Measurements from ENCODE around the gene KATNB1.

Gene KATNB1, protein sequence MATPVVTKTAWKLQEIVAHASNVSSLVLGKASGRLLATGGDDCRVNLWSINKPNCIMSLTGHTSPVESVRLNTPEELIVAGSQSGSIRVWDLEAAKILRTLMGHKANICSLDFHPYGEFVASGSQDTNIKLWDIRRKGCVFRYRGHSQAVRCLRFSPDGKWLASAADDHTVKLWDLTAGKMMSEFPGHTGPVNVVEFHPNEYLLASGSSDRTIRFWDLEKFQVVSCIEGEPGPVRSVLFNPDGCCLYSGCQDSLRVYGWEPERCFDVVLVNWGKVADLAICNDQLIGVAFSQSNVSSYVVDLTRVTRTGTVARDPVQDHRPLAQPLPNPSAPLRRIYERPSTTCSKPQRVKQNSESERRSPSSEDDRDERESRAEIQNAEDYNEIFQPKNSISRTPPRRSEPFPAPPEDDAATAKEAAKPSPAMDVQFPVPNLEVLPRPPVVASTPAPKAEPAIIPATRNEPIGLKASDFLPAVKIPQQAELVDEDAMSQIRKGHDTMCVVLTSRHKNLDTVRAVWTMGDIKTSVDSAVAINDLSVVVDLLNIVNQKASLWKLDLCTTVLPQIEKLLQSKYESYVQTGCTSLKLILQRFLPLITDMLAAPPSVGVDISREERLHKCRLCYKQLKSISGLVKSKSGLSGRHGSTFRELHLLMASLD

DNA sequence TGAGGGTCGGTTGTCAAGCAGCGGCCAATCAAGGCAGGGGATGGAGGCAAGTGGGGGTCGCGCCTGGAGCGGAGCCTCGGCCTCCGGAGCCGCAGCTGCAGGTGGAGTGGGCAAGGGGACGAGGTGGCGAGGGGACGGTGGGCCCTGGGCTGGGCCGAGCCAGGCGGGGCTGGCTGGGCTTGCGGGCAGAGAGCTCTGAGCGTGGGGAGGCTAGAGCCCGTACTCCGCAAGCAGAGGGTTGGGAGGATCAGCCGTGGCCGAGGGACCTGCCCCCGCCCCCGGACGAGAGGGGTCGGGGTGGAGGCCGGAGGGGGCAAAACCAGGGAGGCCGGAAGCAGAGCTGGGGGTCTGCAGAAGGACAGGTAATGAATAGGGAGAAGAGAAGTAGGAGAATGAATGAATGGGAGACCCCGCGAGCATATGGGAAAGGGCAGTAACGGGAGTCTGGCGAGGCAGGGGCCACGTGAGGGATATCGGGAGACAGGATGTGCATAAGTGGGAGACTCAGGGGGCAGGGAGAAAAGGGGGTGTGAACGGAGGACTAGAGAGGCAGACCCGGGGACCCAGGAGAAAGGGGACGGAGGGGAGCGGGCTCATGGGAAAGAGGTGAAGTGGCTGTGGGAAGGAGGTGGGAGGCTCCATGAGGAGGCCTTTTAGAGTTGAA is at the start of gene KATNB1:
KATNB1 (plus strand) TSS at position 16 of the 664 bp plus-strand sequence. CDS start 1,474 bp downstream, outside the sequence.
- DNase-seq = peak; percentile 11

DNA sequence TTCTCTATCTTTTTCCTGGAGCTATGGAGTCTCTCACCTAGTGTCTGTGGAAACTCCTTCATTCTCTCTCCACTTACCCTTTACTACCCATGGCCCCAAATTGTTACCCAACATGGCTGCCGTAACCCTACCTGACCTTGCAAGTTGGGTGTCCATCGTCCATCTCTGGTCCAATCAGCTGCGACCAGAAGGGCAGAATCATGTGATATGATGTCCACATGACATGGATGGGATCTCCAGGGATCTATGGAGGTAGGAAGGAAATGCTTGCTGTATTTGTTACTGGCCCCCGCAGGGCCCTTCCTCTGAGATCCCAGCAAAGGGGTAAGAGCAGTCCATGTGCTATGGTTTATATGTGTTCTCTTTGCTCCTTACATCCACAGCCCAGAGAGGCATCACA is 49.0 kb upstream of the KATNB1 start:
- DNase-seq = no peak

DNA sequence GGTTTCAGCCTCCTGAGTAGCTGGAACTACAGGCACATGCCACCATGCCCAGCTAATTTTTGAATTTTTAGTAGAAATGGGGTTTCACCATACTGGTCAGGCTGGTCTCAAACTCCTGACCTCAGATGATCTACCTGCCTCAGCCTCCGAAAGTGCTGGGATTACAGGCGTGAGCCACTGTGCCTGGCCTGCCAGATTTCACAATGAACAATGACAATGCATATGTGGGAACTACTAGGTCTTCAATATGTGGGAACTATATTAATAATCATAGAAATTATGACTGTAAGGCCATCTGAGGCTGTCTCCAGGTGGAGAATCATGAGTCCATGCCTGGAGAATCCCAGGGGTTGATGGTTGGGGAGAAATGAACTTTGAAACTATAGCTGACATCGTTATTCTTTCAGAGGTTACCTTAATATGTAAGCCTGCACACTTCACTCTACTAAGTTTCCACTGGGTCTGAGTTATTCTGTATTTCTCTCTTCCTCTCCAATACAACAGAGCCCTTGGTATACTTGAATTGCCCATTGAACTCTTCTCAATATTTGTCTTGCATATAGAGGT is 48.1 kb upstream of the KATNB1 start:
- no peak for DNase-seq

DNA sequence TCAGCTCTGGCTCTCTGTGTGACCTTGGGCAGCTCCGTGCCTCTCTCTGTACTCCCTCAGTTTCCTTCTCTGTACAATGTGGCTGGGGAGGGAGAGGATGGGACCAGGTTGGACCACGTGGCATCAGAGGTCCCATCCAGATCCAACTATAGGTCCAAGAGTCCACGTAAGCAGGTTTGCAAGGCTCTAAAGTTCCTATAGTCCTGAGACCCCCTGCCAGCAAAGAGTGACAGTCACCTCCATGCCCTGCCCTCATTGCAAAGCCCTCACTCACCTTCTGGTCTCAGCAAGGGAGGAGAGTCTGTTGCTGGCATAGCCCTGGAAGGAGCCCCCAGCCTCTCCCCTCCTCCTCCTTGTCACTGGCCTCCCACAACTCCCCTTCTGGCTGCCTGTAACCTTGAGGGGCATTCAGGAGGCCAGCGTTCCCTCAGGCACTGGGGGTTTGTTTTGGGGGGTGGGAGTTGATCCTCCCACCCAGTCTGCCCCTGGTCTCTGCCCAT is 47.0 kb upstream of the KATNB1 start:
- DNase-seq = no peak

DNA sequence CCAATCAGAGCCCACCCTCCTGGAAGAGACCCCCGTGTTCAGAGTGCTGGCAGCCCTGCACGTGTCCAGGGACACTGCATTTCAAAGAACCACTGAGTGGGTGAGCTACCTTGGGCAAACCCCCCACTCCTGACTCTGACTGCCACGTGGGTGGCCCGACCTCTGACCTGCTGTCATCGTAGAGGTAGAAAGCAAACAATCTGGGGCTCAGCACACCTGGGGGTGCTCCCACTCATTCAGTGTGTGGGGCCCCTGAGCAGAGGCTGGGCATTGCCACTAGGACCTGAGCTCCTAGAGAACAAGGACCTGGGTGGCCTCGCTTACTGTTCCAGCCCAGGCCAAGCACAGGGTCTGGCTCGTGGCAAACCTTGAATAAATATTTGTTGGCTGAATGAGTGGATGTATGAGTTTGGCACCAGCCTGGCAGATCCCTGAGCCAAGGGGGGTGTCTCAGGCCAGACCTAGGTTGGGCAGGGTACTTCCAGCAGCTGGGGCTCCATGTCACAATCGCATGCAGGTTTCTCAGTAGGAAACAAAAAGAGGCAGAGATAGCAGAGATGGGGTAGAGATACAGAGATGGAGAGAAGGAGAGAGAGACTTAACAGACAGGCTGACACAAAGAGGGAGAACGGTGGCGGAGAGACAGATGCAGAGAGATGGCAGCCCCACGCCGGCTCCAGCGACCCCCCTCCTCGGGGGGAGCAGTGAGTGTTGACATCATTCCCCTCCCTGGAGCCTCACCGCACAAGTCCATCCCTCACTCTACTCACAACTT is 46.4 kb upstream of the KATNB1 start:
- no peak for DNase-seq

DNA sequence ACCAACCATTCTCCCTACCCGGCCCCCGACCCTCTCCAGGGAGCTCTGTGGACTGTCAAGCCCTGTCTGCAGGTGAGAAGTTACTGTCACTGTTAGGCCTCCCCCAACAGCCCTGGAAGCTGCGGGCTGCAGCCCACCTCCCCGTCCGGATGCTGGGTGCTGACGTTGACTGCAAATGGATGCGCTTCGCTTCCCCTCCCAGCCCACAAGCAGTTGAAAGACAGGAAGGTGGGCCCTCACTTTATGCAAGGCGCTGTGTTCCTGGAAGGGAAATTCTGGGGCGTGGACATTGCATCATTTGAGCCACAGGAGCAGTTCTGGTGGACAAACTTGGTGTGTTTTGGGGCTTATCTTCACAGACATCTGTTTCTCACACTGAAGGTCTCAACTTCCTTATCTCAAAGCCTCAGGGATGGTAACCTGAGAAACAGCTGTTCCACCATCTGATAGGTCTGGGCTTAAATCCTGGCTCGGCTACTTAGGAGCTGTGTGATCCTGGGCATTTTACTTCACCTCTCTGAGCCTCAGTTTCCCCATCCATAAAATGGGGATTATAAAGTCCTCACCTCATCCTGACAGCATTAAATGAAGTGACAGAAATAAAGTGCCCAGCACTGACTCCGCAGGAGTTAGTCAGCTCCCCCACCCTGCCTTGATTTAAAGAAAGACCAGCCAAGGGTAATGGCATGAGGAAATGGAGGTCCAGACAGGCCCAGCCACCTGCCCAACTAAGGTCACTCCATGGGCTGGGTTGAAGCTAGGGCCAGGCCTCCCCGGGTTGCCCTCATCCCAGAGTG is 45.6 kb upstream of the KATNB1 start:
- peak; percentile 62 for DNase-seq

DNA sequence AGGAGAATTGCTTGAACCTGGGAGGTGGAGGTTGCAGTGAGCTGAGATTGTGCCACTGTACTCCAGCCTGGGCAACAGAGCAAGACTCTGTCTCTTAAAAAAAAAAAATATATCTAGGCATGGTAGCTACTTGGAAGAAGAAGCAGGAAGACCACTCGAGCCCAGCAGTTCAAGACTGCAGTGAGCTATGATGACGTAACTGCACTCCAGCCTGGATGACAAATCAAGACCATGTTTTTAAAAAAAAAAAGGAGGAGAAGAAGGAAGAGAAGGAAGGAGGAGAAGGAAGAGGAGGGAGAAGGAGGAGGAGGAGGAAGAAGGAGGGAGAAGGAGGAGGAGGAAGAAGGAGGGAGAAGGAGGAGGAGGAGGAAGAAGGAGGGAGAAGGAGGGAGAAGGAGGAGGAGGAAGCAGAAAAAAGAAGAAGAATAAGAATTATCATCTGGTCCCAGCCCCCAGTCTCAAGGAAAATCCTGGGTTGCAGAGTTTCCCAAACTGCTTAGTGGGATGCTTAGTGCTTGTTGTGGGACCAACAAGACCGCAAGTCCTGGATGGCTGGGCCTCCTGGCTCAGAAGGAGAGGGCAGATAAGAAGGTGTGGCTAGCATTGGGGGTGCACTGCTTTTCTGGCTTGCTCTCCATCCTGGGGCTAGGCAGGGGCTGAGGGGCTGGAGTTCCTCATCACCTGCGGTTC is 44.6 kb upstream of the KATNB1 start:
- no peak for DNase-seq

DNA sequence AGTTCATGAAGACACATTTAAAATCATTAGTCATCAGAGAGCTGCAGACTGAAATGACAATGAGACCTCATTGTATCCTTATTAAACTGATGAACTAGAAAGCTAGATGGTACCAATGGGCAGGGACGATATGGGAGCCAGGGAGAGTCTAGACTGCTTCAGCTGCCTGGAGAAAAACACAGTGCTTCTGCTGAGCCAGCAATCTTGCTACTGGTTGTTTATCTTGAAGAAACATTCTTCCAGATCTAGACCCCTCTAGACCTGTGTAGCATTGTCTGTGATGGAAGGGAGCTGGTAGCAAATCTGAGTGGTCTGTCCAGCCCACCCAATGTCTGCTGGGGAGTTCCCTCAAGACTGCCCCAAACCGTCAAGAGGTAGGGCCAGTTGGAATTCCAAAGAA is 42.9 kb upstream of the KATNB1 start:
- no peak for DNase-seq

DNA sequence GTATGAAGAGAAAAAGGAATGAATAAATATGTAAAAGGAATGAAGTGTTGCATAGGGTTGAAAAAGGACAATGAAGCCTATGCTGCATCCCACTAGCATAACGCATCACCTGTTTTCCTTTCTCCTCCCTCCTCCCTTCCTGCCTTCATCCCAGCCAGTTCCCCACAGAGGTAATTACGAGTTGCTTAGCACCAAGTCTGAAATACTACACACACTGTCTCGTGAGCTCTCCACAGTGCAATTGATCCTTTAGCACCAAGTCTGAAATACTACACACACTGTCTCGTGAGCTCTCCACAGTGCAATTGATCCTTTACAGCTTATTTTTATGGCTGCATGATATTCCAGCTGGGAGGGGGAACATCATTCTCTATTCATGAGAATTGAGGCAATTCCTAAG is 42.0 kb upstream of the KATNB1 start:
- no peak for DNase-seq

DNA sequence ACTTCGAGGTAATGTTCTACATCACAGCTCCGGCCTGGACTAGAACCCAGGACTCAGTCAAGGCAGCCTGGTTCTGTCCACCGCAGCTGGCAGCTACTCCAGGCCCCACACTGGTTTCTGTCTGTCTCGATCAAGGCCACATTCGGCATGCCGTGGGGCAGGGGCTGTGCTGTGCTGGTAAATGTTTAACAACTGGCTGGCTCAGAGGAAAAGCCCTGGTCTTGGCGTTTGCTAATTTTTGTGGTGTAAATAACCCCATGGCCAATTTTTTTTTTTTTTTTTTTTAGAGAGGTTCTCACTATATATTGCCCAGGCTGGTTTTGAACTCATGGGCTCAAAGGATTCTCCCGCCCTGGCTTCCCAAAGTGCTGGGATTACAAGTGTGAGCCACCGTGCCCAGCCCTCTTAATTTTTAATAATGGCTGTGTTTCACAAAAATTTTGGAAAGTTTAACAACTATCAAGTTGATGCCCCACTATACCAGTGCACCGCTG is 41.3 kb upstream of the KATNB1 start:
- DNase-seq = no peak

DNA sequence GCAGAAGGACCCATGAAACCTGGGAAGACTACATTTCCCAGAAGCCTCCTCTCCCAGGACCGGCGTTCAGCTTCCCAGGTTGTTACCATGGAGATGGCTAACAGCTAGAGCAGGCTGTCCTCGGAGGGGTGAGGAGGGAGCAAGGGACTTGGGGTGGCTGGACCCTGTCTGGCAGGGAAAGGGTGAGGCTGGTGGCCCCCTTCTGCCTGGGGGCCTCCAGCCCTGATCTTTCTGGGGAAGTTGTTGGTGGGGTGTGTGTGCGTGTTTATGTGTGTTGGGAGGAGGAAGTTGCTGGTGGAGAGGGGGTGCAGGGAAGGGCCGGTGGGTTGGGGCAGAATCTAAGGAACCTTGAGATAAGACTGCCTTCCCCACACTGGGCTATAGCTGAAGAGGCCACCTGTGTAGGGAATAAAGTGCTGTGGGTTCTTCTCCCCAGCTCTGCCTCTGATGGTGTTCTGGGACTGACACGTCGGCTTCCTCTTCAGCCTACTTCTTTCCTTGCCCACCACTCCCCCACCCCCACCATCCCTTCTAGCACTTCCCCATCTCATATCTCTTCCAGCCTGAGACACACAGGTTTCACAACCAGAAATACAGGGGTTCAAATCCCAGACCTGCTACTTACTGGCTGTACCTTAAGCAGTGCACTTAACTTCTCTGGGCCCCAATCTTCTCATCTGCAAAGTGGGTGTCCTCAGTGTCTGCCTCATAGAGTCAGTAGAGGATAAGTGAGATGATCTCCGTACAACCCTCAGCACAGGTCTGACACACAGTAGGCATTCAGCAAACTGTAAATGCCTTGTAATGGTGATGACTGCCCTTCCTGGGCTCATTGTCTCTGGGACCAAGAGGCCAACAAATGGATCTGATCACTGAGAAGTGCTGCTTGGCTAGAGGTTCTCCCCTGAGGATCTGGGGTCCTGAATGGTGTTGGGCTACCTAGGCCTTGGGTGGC is 40.6 kb upstream of the KATNB1 start, which contains the start of gene DRC7:
DRC7 (plus strand) TSS at position 82 of the 955 bp plus-strand sequence. CDS start 3,144 bp downstream, outside the sequence.
- DNase-seq = peak; percentile 57

DNA sequence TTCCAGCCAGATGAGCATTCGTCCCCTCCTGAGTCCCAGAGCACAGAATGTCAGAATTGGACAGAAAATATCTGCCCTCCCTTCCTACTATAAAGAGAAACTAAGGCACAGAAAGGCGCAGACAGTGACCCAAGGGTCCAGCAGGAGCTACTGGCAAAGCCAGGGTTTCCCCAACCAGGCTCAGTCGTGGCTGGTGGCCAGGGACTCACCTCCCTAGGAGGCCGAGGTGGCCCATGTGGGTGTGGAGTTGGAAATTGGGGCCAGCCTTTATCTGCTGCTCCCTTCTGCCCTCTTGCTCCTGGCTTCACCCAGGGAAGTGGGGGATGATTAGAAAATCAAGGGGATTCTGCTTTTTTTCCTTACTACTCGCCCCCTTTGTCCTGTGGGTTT is 39.9 kb upstream of the KATNB1 start:
- DNase-seq = no peak

DNA sequence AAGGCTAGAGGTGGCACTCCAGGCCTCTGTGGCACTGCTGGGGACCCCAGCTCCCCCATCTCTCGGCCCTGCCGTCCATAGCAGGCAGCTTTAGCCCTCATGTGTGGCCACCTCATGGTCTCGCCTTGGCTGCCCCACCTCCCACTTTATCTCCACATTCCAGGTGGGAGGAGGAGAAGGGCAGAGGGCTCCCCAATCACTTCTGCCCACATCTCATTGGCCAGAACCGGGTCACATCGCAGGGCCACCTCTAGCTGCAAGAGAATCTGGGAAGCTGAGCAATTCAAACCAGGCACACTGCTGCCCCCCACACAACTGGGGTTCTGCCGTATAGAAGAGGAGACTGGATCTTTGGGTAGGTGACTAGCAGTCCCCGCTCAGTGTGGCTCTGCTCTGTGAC is 39.3 kb upstream of the KATNB1 start:
- DNase-seq = no peak

DNA sequence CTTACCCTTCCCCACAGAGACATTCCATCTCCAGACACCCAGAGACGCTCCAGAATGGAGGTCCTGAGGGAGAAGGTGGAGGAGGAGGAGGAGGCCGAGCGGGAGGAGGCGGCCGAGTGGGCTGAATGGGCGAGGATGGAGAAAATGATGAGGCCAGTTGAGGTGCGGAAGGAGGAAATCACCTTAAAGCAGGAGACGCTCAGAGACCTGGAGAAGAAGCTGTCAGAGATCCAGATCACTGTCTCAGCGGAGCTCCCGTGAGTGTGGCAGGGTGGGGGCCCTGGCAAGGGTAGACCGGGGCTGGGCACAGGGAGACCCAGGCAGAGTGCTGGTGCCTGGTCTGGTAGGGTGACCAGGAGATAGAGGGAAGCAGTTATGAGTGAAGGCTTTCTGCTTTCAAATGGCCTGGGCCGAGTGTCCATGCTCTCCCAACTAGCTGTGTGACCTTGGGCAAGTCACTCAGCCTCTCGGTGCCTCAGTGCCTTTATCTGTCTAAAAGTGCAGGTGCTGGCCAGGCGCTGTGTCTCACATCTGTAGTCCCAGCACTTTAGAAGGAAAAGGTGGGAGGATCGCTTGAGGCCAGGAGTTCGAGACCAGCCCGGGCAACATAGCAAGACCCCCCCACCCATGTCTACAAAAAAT is 37.6 kb upstream of the KATNB1 start:
- no peak for DNase-seq

DNA sequence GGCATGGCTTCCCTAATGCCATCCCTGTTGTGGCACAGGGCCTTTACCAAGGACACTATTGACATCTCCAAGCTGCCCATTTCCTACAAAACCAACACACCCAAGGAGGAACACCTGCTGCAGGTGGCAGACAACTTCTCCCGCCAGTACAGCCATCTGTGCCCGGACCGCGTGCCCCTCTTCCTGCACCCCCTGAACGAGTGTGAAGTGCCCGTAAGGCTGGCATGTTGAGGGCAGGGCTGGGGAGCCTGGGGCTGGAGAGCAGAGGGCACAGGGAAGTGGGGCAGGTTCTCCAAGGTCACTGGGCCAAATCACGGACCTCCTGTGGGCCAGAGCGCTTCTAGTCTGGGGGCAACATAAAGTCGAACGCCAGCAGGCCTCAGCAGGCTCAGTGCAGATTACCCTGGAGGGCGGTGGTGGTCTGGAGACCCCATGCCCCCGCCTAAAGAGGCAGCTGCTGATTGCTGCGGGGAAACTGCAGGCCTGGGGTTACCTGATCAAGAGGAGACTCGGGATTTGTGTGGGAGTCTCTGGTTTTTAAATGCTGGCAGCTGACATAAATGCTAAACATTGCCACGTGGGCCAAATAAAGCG is 36.7 kb upstream of the KATNB1 start:
- no peak for DNase-seq

DNA sequence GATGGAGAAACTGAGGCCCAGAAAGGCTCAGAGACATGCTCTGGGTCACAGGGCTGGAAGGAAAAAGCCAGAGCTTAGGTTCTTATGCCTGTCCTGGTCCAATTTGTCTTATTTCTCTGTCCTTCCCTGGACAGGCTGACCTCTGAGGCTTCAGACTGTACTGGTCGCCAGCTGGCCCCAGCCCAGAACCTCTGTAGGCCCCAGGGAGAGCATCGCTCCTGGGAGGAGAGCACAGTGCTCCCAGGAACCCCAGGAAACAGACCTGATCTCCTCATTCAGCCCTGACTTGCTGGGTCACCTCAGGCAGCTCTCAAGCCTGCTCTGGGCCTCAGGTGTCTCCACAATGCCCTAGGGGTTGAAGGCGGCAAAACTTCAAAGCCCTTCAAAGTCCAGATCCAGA is 36.1 kb upstream of the KATNB1 start:
- DNase-seq = no peak

DNA sequence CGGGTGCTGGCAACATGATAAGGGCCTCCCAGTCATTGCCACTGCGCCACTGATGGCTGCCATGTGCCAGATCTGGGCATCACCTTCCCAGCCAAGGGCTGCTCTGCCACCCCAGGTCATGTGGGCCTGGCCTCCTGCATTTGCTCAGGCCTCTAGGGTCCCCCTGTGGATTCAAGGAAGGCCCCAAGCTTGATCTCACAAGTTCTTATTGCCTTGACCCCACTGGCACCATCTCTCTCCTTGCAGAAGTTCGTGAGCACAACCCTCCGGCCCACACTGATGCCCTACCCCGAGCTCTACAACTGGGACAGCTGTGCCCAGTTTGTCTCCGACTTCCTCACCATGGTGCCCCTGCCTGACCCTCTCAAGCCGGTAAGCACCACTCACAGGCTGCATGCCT is 35.7 kb upstream of the KATNB1 start:
- no peak for DNase-seq

DNA sequence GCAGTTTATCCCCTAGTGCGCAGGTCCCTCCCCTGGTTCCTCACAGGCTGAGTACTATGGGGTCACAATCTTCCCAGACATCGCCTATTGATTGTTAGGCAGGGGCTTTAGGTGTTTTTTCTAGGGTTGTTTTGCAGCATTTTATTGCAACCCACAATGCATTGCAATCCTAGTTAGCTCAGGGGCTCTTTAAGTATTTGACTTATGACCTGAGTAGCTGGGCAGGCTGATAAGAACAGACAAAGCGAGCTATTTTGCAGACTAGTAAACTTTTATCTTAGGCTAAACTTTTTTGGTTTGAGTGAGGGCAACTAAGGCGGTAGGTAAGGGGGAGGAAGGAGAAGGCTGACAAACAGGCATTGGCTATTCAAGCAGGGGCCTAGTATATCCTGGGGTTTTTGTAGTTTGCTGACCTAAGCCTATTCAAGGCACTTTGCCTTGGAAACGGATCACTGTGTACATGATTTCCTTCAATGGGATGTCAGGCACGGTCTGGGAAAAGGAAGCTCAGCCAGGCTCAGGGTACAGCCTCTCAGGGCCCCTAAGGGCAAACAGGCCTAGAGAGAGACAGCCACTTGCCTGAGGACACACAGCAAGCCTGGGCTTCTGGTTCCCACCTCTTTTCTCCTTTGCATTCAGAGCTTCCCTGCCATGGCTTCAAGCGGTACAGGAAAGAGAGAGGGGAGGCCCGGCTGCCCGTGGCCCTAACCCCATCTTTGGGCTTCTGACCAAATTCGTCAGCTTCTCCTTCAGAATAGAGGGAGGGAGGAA is 34.6 kb upstream of the KATNB1 start:
- no peak for DNase-seq

All from activated CD4-positive, alpha-beta T cell treated with anti-CD3 and anti-CD28 coated beads, Interleukin-2, Interleukin-6, amounts not matched to agents 100 ng/mL and 50 ng/mL, durations not matched to agents 16 hours and 8 hours (primary cell).